ENCODE measurements around the gene PHF3.
"Not testable (repeated sequence)": the region's sequence is repeated elsewhere in the genome, so short reads cannot be mapped to it uniquely, and the experiment has no call there.

PHF3 gene

DNA sequence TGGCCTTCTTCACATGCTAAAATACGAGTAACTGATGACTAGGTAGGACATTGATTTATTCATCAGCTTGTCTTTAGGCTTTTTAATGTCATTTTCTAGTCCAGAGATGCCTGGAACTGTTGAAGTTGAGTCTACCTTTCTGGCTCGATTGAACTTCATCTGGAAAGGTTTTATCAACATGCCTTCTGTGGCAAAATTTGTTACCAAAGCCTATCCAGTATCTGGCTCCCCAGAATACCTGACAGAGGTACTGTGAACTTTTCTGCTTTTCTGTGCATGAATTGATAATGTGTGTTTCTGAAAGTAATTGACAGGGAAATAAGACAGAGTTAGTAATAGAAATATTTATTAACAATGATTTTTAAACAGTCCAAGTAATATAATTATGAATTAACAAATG lies 71.0 kb downstream of the PHF3 start:
- no peak for DNase-seq (ENCODE audit: low read depth in 2 of 2)

DNA sequence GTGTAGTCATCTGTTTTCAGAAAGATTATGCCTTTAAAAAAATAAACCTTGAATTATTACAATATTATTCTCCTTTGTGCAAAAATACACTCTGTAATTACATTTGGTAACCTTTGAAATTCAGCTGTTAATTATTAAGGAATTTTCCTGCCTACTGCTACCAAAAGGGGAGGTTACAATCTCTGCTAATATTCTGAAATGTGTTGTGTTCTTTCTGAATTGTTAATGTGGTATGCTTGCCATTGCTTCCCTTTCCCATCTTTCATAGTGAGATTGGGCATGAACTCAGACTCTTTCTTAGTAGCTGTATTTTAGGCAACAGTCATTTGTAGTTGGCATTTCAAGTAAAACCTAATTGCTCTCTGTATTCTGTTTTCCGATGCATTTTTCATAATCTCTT lies 73.0 kb downstream of the PHF3 start:
- DNase-seq (ENCODE audit: low read depth in 2 of 2) = no peak

DNA sequence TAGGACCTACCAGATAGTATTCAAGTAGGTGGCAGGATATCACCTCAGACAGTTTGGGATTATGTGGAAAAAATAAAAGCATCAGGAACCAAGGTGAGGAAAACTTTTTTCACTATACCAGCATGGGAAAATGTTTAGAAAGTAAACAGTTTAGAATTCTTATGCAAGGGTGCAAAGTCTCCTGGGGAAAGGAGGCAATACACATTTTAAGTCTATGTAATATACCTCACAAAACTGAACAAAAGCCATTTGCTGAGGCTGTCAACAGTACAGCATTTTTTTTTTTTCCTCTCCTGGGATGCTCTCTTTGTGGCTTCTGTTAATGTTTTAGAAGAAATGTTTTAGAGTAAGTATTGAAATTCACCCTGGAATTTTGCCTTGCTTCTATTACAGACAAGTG lies 73.5 kb downstream of the PHF3 start:
- DNase-seq (ENCODE audit: low read depth in 2 of 2) = no peak

GRCh38 chr6:63713332-63713731 lies 77.7 kb downstream of the PHF3 start:
- DNase-seq (ENCODE audit: low read depth in 2 of 2) = no peak

DNA sequence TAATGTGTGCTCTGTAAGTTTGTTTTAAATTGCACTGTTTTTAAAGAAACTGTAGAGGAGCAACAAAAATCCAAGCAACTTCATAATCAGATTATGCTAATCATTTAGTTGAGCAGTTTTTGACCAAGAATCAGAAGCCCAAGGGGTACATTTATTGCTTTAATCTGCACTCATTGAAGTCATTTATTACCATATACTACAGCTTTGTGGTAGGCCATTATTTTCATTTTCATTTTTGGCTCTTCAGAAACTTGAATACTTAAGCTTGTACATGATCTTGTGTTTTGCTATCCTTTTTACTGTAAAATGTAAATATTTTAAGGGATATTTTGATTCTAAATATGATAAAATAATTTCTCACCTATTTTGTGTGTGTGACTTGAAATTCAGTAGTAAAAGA lies 78.5 kb downstream of the PHF3 start:
- no peak for DNase-seq (ENCODE audit: low read depth in 2 of 2)

DNA sequence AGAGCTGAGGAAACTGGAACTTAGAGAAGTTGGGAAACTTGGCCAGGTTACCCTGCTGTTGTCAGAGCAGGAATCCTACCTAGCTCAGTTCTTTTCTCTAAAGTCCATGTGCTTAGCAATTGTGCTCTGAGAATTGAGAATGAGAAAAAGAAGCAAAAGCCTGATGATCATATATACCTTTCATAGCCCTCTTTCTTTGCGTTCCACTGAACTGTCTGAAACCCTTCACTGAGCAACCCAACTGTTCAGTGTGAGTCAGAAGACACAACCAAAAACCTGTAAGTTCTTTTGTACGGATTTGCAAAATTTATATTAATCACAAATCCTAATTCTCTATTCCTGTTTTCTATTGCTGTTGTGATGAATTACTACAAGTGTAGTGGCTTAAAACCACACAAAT lies 80.6 kb downstream of the PHF3 start:
- DNase-seq (ENCODE audit: low read depth in 2 of 2) = no peak

- no peak for DNase-seq (ENCODE audit: low read depth in 2 of 2)
These were observed 85.6 kb downstream of the PHF3 start for GRCh38 chr6:63721181-63721580.

- DNase-seq (ENCODE audit: low read depth in 2 of 2) = no peak
These were observed 89.1 kb downstream of the PHF3 start for GRCh38 chr6:63724721-63725120.

GRCh38 chr6:63730311-63730710 lies 94.7 kb downstream of the PHF3 start:
- DNase-seq (ENCODE audit: low read depth in 2 of 2) = no peak

- no peak for DNase-seq (ENCODE audit: low read depth in 2 of 2)
These were observed 96.3 kb downstream of the PHF3 start for GRCh38 chr6:63731930-63732329.

DNA sequence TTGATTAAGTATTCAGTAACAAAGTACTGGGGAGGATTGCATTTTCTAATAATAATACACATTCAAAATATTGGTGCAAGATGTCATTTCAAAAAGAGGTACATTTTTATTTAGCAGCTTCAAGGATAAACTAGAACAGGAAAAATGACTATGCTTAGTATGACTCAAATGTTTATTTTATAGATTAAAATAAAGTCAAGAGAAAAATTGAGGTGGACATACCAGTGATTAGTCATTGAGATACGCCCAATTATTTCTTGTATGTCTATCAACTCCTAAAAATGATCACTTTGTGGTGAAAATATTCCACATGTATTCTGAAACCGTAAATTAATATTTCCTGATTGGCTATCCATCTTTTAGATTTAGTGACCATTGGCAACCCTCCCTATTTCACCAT lies 96.7 kb downstream of the PHF3 start:
- DNase-seq (ENCODE audit: low read depth in 2 of 2) = no peak

DNA sequence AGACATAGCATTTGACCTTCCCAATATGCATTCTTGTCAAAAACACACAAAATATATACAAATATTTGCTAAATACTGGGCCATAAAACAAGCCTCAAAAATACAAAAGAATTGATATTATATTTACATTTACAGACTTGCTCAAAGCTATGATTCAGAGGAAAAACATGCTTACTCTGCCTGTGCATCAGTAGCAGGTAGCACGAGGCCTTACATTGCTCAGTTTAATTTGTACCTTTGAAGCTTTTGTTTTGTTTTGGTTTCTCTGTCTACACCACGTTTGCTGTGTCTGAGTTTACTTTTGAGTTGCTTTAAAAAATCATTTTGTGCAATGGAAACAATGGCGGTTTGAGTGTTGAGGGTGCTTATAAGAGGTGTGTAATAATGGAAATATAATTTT lies 99.3 kb downstream of the PHF3 start:
- no peak for DNase-seq (ENCODE audit: low read depth in 2 of 2)

- DNase-seq (ENCODE audit: low read depth in 2 of 2) = not testable (repeated sequence)
These were observed 102.6 kb downstream of the PHF3 start for GRCh38 chr6:63738190-63738589.

DNA sequence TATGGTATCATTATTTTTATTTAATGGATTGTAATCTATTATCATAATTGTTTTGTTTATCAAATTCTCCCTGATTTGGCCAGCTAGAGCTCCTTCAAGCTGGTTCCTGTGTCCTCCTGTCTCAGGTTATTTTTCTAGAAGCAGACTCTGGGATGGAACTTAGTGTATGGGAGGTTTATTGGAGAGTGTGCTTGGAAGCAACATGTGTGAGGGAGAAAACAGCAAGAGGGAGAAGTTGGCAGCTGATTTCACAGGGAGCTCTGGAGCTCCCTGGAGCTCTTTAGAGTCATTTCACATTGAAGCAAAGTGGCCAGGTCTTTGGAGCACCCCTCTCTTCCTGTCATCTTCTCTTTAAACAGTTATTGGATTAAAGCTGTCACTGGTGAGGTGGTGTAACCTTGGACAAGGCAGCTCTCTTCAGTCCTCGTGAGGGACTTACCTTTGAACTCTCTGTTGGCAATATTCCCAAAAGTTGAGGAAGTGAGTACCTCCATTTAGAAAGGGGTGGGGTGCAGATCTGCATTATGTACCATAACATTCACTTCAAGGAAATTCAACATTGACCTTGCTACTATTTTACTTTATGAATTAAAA lies 103.6 kb downstream of the PHF3 start:
- DNase-seq (ENCODE audit: low read depth in 2 of 2) = no peak

- DNase-seq (ENCODE audit: low read depth in 2 of 2) = no peak
These were observed 105.1 kb downstream of the PHF3 start for GRCh38 chr6:63740709-63741108.

GRCh38 chr6:63742060-63742459 lies 106.5 kb downstream of the PHF3 start:
- no peak for DNase-seq (ENCODE audit: low read depth in 2 of 2)

DNA sequence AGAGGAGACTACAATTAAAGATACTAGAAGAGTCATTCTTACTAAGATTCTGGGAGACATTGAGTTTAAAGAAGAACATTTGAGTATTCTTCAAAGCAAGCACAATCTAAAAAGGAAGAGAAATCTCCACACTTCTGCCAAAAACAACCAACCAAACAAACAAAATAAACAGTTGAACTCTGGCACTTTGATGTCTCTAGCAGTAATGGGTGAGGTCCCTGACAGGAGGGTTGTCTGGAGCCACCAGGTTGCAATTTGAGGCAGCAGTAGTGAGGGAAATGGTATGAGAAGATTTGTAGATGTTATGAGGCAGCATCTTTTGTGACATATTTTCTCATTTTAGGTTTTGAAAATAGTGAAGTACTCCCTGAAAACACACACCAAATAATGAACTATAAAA lies 108.1 kb downstream of the PHF3 start:
- no peak for DNase-seq (ENCODE audit: low read depth in 2 of 2)

DNA sequence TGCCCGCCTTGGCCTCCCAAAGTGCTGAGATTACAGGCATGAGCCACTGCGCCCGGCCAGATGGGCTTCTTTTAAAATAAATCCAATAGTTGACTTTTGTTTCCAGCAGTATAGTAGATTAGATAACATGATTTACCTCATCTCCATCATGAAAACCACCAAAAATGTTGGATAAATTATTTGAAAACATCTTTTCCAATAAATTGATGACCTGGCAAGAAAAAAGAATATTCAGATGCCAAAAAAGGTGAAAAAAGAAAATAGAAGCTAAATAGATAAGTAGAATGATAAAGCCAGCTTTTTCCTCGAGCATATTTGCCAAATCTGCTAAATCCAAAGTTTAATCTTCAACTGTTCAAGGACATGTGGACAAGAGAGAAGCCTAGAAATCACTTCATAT lies 109.2 kb downstream of the PHF3 start:
- no peak for DNase-seq (ENCODE audit: low read depth in 2 of 2)

DNA sequence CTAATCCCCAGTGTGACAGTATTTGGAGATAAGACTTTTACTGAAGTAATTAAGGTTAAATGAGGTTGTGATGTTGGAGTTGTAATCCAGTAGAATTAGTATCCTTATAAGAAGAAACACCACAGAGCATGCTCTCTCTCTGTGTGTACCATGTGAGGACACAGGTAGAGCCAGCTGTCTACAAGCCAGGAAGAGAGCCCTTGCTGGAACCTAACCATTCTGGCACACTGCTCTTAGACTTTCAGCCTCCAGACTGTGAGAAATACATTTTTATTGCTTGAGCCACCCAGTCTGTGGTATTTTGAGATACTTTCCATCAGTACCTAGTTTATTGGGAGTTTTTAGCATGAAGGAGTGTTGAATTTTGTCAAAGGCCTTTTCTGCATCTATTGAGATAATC lies 110.2 kb downstream of the PHF3 start:
- no peak for DNase-seq (ENCODE audit: low read depth in 2 of 2)

- no peak for DNase-seq (ENCODE audit: low read depth in 2 of 2)
These were observed 114.8 kb downstream of the PHF3 start for GRCh38 chr6:63750400-63750799.

- DNase-seq (ENCODE audit: low read depth in 2 of 2) = not testable (repeated sequence)
These were observed 121.7 kb downstream of the PHF3 start for GRCh38 chr6:63757275-63757674.

DNA sequence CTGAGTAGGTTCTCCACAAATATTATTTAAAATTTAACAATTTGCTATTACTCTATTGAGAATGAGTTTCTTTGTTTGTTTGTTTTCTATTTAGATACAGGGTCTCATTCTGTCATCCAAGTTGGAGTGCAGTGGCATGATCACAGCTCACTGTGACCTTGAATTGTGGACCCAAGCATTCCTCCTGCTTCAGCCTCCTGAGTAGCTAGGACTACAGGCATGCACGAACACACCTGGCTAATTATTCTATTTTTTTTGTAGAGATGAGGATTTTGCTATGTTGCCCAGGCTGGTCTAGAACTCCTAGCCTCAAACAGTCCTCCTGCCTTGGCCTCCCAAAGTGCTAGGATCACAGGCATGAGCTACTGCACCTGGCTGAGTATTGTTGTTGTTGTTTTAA lies 122.2 kb downstream of the PHF3 start:
- no peak for DNase-seq (ENCODE audit: low read depth in 2 of 2)

DNA sequence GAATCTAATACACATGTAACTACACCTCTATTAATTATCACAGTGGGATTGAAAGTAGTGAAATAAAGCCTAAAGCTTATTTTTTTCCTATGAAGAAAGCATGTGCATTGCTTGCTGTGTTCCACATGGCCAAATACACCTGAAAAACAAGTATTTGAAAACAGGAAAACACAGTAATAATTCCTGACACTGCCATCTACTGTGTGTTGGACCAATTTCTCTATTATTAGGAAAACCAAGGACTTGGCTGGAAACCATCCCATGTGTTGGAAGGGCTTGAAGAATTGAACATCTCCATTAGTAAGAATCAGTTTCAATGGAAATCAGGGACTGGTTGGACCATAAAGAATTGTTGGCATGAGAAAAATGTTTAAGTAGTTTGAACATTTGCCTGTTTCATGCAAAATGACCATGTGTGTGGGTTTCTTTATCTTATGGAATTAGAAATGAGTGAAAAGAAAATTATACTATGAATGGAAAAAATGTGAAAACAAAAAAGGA lies 124.1 kb downstream of the PHF3 start:
- no peak for DNase-seq (ENCODE audit: low read depth in 2 of 2)

DNA sequence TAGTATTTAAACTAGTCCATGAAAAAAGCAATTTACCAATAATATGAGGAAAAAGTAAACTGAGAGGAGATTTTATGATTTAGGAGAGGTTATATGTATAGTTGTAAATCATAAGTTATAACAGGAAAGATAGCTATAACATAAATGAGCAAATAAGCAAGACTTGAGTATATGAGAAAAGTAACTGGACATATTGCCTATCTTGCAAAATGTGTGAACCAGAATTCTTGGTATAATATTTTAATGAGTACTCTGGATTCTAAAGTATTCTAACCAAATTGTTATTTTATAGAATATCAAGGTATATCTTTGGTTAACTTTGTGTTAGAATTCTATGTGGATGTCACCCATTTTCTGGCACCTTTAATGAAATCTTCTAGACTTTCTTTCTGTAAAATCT lies 124.6 kb downstream of the PHF3 start:
- no peak for DNase-seq (ENCODE audit: low read depth in 2 of 2)
